HepG2 (cell line): ENCODE data around the gene ADI1. TPM values are rescaled to one million over a fixed set of nuclear protein-coding genes. Genes with fewer than 3 reads are reported as not detected.
A peak's percentile ranks its signal among the peaks of the same experiment; 100 is the strongest.

ENCODE experiments used
- AHDC1 ChIP-seq: sonication (generic); formaldehyde crosslinking; IDR thresholded peaks from 2 replicates; pipeline ENCODE4 v1.5.1; 2020; ENCODE audit warnings: mild to moderate bottlenecking, missing genetic modification reagents, borderline replicate concordance
- FUBP1 ChIP-seq: sonication (generic); formaldehyde crosslinking; IDR thresholded peaks from 2 replicates; pipeline ENCODE4 v1.5.1; 2020; ENCODE audit warnings: missing genetic modification reagents, mild to moderate bottlenecking, borderline replicate concordance
- HMGXB3 ChIP-seq: sonication (generic); formaldehyde crosslinking; IDR thresholded peaks from 2 replicates; pipeline ENCODE4 v1.4.0; 2020; ENCODE audit warnings: missing genetic modification reagents, borderline replicate concordance
- MEIS1 ChIP-seq: sonication (generic); formaldehyde crosslinking; IDR thresholded peaks from 2 replicates; pipeline ENCODE4 v1.9.0; 2021; ENCODE audit warnings: mild to moderate bottlenecking, missing genetic modification reagents, moderate library complexity, borderline replicate concordance
- NRL ChIP-seq: sonication (generic); formaldehyde crosslinking; IDR thresholded peaks from 2 replicates; pipeline ENCODE4 v1.5.0; 2020; ENCODE audit warnings: missing genetic modification reagents, mild to moderate bottlenecking, moderate library complexity, borderline replicate concordance
- PAX8 ChIP-seq: sonication (generic); formaldehyde crosslinking; IDR thresholded peaks from 2 replicates; pipeline ENCODE4 v1.8.0; 2022; ENCODE audit warnings: mild to moderate bottlenecking, missing genetic modification reagents, borderline replicate concordance
- PRMT3 ChIP-seq: sonication (generic); formaldehyde crosslinking; IDR thresholded peaks from 2 replicates; pipeline ENCODE4 v1.8.1; 2022; ENCODE audit warnings: low read depth, mild to moderate bottlenecking, moderate library complexity, missing genetic modification reagents, borderline replicate concordance
- RCOR2 ChIP-seq: IDR thresholded peaks from 2 replicates; pipeline ENCODE4 v1.6.1; 2016; ENCODE audit warnings: missing biosample characterization, missing genetic modification reagents
- TCF7L2 ChIP-seq: IDR thresholded peaks from 2 replicates; pipeline ENCODE4 v1.6.1; 2011; ENCODE audit warnings: mild to moderate bottlenecking, low read depth, low read length, moderate library complexity
- WIZ ChIP-seq: sonication (generic); formaldehyde crosslinking; IDR thresholded peaks from 2 replicates; pipeline ENCODE4 v1.5.1; 2020; ENCODE audit warnings: mild to moderate bottlenecking, missing genetic modification reagents
- ZBTB20 ChIP-seq: sonication (generic); formaldehyde crosslinking; IDR thresholded peaks from 2 replicates; pipeline ENCODE4 v1.8.1; 2023; ENCODE audit warnings: missing genetic modification reagents, low read depth, mild to moderate bottlenecking, borderline replicate concordance
- ZNF7 ChIP-seq: IDR thresholded peaks from 2 replicates; pipeline ENCODE4 v1.6.1; 2016; ENCODE audit warnings: missing biosample characterization, missing genetic modification reagents
- ZNF746 ChIP-seq: sonication (generic); formaldehyde crosslinking; IDR thresholded peaks from 2 replicates; pipeline ENCODE4 v1.8.0; 2022; ENCODE audit warnings: mild to moderate bottlenecking, missing genetic modification reagents
- polyA plus RNA-seq, 8 experiments: library from polyadenylated mRNA; depleted of rRNA in 3 of 8; stranded (reverse) in 7 of 8; unstranded in 1 of 8; fragments of >200 nt; fragmentation: Illumina TruSeq in 4 of 8; extraction: Trizol in 4 of 8; gene quantifications; 2 replicates each; pipeline versions ENCODE4 v1.2.1 to v1.2.3, GENCODE V29; 2011 to 2016; ENCODE audit warnings: low read depth in 4 of 8, missing spikeins in 1 of 8, mixed read lengths in 1 of 8; ENCODE audit not compliant: insufficient read depth in 1 of 8
- total RNA-seq, 5 experiments: library from RNA; depleted of rRNA; stranded (reverse); fragments of >200 nt; fragmentation: Illumina TruSeq; extraction: Trizol; gene quantifications; 2 replicates each; pipeline ENCODE4 v1.2.3, GENCODE V29; 2016; ENCODE audit warnings: low read depth in 1 of 5
- TF ChIP-seq, protein P1 (sequence below): IDR thresholded peaks from 2 replicates; pipeline ENCODE4 v1.6.1; 2016; ENCODE audit warnings: missing compliant biosample characterization, missing genetic modification reagents, borderline replicate concordance

ADI1 gene
- total and polyA plus RNA-seq, 2 of the 13 experiments (the other 11 are each of a cell fraction or from before 2014, with no cell fraction given): 28.7 to 123 TPM

DNA sequence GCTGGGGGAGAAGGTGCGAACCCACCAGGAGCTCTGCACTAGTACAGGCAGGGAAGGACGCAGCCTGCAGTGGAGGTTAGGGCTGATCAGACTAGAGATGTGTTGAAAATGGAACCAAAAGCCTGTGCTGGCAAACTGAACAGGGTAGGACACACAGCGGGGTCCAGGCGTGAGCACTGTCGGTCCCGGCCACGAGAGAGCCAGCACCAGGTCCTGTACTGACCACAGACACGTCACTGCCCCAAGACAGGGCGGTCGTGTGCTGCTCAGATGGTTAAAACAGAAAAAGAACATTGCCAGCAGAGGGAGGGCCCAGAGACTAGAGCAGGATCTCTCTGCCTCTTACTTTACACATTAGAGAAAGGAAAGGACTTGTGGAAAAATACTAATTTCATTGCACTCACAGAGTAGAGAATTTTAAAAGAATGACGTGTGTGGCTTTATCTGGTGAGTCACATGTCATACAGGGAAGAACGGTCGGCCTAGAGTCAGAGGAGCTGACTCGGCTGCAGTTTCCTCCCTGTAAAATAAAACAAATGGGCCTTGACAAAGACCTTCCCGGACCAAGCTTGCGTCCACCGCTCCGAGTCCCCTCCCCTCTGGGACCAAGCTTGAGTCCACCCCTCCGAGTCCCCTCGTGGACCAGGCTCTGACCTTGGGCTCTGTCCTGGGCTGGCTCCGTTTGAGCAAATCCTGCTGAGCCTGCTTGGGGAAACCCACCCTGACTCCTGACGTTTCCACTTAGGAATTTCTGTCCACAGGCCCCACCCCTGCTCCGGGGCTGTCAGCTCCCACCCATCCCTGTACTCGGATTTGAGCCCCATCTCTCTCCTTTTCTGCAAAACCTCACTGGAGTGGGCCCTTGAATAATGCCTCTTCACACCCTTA lies 16.7 kb upstream of the ADI1 start (continued):
- TF ChIP-seq AHDC1 (no peak), PRMT3 (CRISPR knock-in tag) (peak; percentile 40; the same call in 1 of the 2 replicates), WIZ (CRISPR knock-in tag) (no peak), HMGXB3 (CRISPR knock-in tag) (peak; percentile 53; the same call in 1 of the 2 replicates), ZNF7 (CRISPR knock-in tag) (no peak), TCF7L2 (no peak), RCOR2 (CRISPR knock-in tag) (no peak), NRL (CRISPR knock-in tag) (no peak; the same call in 1 of the 2 replicates), ZNF746 (CRISPR knock-in tag) (no peak), FUBP1 (CRISPR knock-in tag) (no peak), ZBTB20 (no peak; the same call in 1 of the 2 replicates), PAX8 (CRISPR knock-in tag) (no peak), MEIS1 (CRISPR knock-in tag) (peak; percentile 56; the same call in 1 of the 2 replicates)
- TF ChIP-seq, protein P1, sequence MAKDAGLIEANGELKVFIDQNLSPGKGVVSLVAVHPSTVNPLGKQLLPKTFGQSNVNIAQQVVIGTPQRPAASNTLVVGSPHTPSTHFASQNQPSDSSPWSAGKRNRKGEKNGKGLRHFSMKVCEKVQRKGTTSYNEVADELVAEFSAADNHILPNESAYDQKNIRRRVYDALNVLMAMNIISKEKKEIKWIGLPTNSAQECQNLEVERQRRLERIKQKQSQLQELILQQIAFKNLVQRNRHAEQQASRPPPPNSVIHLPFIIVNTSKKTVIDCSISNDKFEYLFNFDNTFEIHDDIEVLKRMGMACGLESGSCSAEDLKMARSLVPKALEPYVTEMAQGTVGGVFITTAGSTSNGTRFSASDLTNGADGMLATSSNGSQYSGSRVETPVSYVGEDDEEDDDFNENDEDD (CRISPR knock-in tag): no peak
